BE2C (cell line): ENCODE results near the gene CPT1B.
"Not testable (repeated sequence)": the region's sequence is repeated elsewhere in the genome, so short reads cannot be mapped to it uniquely, and the experiment has no call there.

ENCODE experiments used
- DNase-seq: peaks from one replicate; pipeline ENCODE4 v3.0.0-alpha.2; 2020
- H3K27me3 ChIP-seq: fragments of 250-450 bp; sonication (Bioruptor Pico); 2 replicates; pipeline ENCODE4 v1.5.1; 2020; ENCODE audit warnings: mild to moderate bottlenecking
- H3K36me3 ChIP-seq: fragments of 250-450 bp; sonication (Bioruptor Pico); 2 replicates; pipeline ENCODE4 v1.5.1; 2020; ENCODE audit warnings: mild to moderate bottlenecking
- H3K4me1 ChIP-seq: fragments of 250-450 bp; sonication (Bioruptor Pico); 2 replicates; pipeline ENCODE4 v1.5.1; 2020
- H3K4me3 ChIP-seq: 2 replicates; pipeline ENCODE4 v1.5.1; 2011; ENCODE audit warnings: low read depth, low read length
- H3K9me3 ChIP-seq: fragments of 250-450 bp; sonication (Bioruptor Pico); 2 replicates; pipeline ENCODE4 v1.5.1; 2020
- CTCF ChIP-seq: IDR thresholded peaks from 2 replicates; pipeline ENCODE4 v1.5.1; 2012; ENCODE audit warnings: mild to moderate bottlenecking, low read depth, low read length

The CPT1B gene

GRCh38 chr22:50542416-50542927 lies 35.8 kb downstream of the CPT1B start:
- H3K4me1 ChIP-seq: no peaks in the 10 kb centered on the region
- TF ChIP-seq CTCF: no peak
- H3K9me3 ChIP-seq: no peaks in the 10 kb centered on the region
- DNase-seq: no peak
- H3K27me3 ChIP-seq: no peaks in the 10 kb centered on the region
- H3K36me3 ChIP-seq: no peaks in the 10 kb centered on the region
- H3K4me3 ChIP-seq: no peak overlapping the region

- not testable (repeated sequence) for H3K4me3 ChIP-seq, H3K36me3 ChIP-seq, H3K27me3 ChIP-seq, DNase-seq, H3K9me3 ChIP-seq, H3K4me1 ChIP-seq
Measured at GRCh38 chr22:50541667-50542026, 36.6 kb downstream of the CPT1B start.

DNA sequence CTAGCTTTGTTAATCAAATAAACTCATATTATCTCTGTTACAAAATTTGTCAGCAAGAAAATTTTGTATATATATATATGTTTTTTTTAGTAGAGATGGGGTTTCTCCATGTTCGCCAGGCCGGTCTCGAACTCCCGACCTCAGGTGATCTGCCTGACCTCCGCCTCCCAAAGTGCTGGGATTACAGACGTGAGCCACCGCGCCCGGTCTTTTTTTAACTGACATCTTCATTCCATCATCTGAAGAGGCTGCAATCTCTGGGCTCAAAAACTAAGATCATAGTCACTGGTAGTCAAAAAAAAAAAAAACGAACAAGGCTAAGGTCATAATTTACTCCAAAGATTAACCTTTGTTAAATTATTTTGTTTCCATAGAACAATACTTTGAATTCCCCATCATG lies 37.8 kb downstream of the CPT1B start:
- no peaks in the 10 kb centered on the region for H3K27me3 ChIP-seq
- no peaks in the 10 kb centered on the region for H3K9me3 ChIP-seq
- no peak for TF ChIP-seq CTCF
- DNase-seq: no peak
- H3K4me1 ChIP-seq: no peaks in the 10 kb centered on the region
- no peaks in the 10 kb centered on the region for H3K36me3 ChIP-seq
- H3K4me3 ChIP-seq: no peak overlapping the region

- Histone ChIP-seq H3K4me3 (no peak overlapping the region), H3K4me1 (no peaks in the 10 kb centered on the region), H3K36me3 (no peaks in the 10 kb centered on the region), H3K9me3 (no peaks in the 10 kb centered on the region), H3K27me3 (peaks cover 10% of the 10 kb centered on the region)
- TF ChIP-seq CTCF: no peak
- no peak for DNase-seq
Measured at GRCh38 chr22:50537765-50538164, 40.5 kb downstream of the CPT1B start.

GRCh38 chr22:50536226-50536625 lies 42.0 kb downstream of the CPT1B start:
- TF ChIP-seq CTCF: no peak
- no peaks in the 10 kb centered on the region for H3K4me1 ChIP-seq
- no peak overlapping the region for H3K4me3 ChIP-seq
- H3K27me3 ChIP-seq: peaks cover 26% of the 10 kb centered on the region
- no peaks in the 10 kb centered on the region for H3K9me3 ChIP-seq
- no peaks in the 10 kb centered on the region for H3K36me3 ChIP-seq
- no peak for DNase-seq

DNA sequence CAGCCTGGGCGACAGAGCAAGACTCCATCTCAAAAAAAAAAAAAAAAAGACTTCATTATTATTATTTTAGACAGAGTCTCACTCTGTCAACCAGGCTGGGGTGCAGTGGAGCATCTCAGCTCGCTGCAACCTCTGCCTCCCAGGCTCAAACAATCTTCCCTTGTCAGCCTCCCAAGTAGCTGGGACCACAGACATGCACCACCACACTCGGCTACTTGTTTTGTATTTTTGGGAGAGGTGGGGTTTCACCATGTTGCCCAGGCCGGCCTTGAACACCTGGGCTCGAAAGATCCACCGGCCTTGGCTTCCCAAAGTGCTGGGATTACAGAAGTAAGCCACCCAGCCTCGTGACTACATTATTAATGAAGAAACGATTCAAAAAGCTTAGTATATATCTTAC lies 43.1 kb downstream of the CPT1B start:
- DNase-seq: no peak
- peaks cover 4% of the 10 kb centered on the region; the same call in 1 of the 2 replicates for H3K4me1 ChIP-seq
- H3K9me3 ChIP-seq: peaks cover 3% of the 10 kb centered on the region; the same call in 1 of the 2 replicates
- TF ChIP-seq CTCF: no peak
- no peaks in the 10 kb centered on the region for H3K36me3 ChIP-seq
- H3K4me3 ChIP-seq: no peak overlapping the region
- peaks cover 37% of the 10 kb centered on the region for H3K27me3 ChIP-seq

GRCh38 chr22:50533856-50534711 lies 44.1 kb downstream of the CPT1B start:
- DNase-seq, H3K36me3 ChIP-seq, H3K4me3 ChIP-seq, H3K4me1 ChIP-seq, H3K9me3 ChIP-seq: not testable (repeated sequence)
- peaks cover 47% of the 10 kb centered on the region for H3K27me3 ChIP-seq
